Measurements from ENCODE around the gene NOP16.

The NOP16 gene

DNA sequence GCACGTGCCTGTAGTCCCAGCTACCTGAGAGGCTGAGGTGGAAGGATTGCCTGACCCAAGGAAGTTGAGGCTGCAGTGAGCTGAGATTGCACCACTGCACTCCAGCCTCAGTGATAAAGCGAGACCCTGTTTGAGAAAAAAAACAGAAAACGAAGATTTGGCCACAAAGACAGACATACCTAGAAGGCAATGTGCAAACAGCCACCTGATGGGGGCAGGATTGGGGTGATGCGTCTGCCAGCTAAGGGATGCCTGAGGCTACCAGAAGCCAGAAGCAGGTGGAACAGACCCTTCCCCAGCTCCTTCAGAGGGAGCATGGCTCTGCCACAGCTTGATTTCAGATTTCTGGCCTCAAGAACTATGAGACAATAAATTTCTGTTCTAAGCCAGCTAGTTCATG, 3.1 kb upstream of the NOP16 start:
- DNase-seq (ENCODE audit: low read depth), result no peak
- no peak overlapping the region for H3K4me3 ChIP-seq (ENCODE audit: low read depth, low read length)

- DNase-seq (ENCODE audit: low read depth), result no peak
- peak overlapping the region; percentile 83 for H3K4me3 ChIP-seq (ENCODE audit: low read depth, low read length)
Measured at GRCh38 chr5:176389135-176390123, 1.0 kb upstream of the NOP16 start.

- DNase-seq (ENCODE audit: low read depth), result no peak
- H3K4me3 ChIP-seq (ENCODE audit: low read depth, low read length), result peak overlapping the region; percentile 83
Measured at GRCh38 chr5:176388003-176388443, 375 bp downstream of the NOP16 start.

DNA sequence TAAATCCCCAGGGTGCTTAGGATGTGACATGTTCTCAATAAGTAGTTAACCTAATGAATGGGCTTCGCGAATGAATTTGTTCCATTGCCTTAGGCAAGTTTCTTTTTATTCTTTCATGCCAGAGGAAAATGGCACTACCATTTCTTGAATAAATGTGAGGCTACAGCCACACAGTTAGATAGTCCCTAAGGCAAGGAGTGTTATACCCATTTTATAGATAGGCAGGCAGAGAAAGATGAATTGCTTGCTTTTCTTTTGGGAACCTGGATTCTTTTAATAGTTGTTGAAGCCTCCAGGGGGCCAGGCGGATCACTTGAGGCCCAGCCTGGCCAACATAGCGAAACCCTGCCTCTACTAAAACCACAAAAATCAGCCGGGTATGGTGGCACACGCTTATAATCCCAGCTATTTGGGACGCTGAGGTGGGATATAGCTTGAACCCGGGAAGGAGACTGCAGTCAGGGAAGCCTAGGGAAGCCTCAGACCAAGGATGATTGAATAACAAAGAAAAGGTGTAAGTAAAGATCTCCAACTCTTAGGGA, 943 bp downstream of the NOP16 start:
- H3K4me3 ChIP-seq (ENCODE audit: low read depth, low read length), result peak overlapping the region; percentile 83
- DNase-seq (ENCODE audit: low read depth), result no peak

DNA sequence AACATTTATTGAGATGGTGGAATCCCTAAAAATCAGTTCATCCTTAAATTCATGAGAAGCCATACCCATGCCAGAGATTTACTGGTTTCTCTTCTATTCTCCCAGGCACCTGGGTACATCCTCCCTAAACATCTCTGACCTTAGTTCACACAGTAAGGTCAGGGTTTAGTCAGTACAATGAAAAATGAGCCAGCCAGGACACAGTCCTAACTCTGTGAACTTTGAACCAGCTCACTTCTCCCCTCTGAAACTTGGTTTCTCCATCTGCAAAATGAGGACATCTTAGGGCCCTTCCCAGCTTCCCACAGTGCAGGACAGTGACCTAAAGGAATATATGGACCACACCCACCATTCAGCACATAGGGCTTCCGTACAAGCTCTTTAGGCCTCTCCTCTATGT, 1.9 kb downstream of the NOP16 start:
- no peak for DNase-seq (ENCODE audit: low read depth)
- no peak overlapping the region for H3K4me3 ChIP-seq (ENCODE audit: low read depth, low read length)

DNA sequence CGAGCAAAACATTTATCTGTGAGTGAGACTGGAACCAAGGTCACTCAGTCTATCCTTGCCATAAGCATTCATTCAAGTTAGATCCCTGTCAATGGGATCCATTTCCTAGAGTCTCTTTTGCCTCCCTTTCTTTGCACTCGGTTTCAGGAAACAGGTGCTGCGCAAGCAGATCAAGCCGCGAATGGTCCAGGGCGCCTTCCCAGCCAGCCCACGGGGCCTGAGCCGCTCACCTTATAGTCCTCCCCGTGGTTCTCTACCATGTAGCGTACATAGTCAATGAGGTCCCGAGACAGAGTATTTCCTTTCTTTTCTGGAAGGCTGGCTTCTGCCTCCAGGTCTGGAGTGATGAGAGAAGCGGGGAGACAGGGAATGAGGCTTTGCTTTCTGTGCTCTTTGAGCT, 3.4 kb downstream of the NOP16 start:
- DNase-seq (ENCODE audit: low read depth), result no peak
- no peak overlapping the region for H3K4me3 ChIP-seq (ENCODE audit: low read depth, low read length)

DNA sequence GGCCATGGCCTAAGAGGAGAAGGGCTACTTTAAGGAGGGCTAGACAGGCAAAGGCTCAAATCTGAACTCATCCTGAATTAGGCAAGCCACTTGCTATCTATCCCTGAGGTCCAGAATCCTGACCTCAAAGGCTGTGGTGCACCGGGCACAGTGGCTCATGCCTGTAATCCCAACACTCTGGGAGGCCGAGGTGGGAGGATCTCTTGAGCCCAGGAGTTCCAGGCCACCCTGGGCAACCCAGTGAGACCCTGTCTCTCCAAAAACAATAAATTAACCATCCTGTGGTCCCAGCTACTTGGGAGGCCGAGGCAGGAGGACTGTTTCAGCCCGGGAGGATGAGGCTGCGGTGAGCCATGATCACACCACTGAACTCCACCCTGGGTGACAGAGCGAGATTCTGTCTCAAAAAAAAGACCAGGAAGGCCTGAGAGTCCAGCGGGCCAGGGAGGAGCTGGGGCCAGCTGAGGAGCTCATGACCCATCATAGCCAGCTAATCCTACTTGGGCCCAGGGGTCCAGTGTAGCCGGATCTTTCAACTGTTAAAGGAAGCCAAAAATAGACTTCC, 4.0 kb downstream of the NOP16 start:
- DNase-seq (ENCODE audit: low read depth), result no peak
- no peak overlapping the region for H3K4me3 ChIP-seq (ENCODE audit: low read depth, low read length)

- H3K4me3 ChIP-seq (ENCODE audit: low read depth, low read length), result no peak overlapping the region
- DNase-seq (ENCODE audit: low read depth), result no peak
Measured at GRCh38 chr5:176383961-176384360, 4.4 kb downstream of the NOP16 start.

GRCh38 chr5:176383248-176383905, 5.0 kb downstream of the NOP16 start:
- no peak for DNase-seq (ENCODE audit: low read depth)
- H3K4me3 ChIP-seq (ENCODE audit: low read depth, low read length), result no peak overlapping the region

GRCh38 chr5:176382721-176383120, 5.7 kb downstream of the NOP16 start:
- no peak overlapping the region for H3K4me3 ChIP-seq (ENCODE audit: low read depth, low read length)
- DNase-seq (ENCODE audit: low read depth), result no peak

- H3K4me3 ChIP-seq (ENCODE audit: low read depth, low read length), result no peak overlapping the region
- DNase-seq (ENCODE audit: low read depth), result no peak
Measured at GRCh38 chr5:176381979-176382378, 6.4 kb downstream of the NOP16 start.

GRCh38 chr5:176381423-176381822, 7.0 kb downstream of the NOP16 start:
- no peak for DNase-seq (ENCODE audit: low read depth)
- H3K4me3 ChIP-seq (ENCODE audit: low read depth, low read length), result no peak overlapping the region

- no peak for DNase-seq (ENCODE audit: low read depth)
- H3K4me3 ChIP-seq (ENCODE audit: low read depth, low read length), result no peak overlapping the region
Measured at GRCh38 chr5:176379881-176380280, 8.5 kb downstream of the NOP16 start.

DNA sequence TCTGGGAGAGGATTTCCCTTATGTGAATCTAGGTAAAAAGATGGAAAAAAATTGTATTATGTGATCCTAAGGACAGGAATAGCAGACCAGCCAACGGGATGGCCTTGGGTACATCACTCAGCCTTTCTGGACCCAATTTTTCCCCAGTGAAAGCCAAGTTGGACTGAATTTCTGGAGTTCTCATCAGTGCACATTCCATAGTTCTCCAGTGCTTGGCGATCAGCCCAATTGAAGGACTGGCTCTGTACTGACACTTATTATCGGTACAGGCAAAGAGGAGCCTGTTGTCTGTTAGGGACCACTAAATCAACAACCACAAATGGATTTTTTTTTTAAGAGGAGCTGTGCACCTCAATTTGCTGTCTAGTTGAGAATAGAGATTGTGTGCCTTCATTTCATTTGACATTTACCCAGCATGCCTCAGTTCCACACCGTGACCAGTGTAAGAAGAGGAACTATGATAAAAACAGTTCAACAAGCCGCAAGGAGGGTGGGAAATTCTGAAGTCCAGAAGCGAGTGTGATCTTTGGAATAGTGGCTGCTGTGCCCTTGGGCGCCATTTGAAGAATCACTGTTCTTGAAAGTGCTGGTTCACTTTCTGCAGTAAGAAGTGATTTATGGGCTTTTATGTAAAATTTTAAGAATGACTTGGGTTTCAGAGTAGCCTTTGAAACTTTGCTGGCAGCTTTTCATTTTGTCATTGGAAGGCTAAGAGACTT, 15.1 kb downstream of the NOP16 start:
- H3K4me3 ChIP-seq (ENCODE audit: low read depth, low read length), result no peak overlapping the region
- no peak for DNase-seq (ENCODE audit: low read depth)

- H3K4me3 ChIP-seq (ENCODE audit: low read depth, low read length), result no peak overlapping the region
- DNase-seq (ENCODE audit: low read depth), result no peak
Measured at GRCh38 chr5:176371621-176372539, 16.5 kb downstream of the NOP16 start.

- DNase-seq (ENCODE audit: low read depth), result no peak
Measured at GRCh38 chr5:176369934-176370711, 18.3 kb downstream of the NOP16 start.

GRCh38 chr5:176368726-176369125, 19.7 kb downstream of the NOP16 start:
- DNase-seq (ENCODE audit: low read depth), result no peak
- H3K4me3 ChIP-seq (ENCODE audit: low read depth, low read length), result no peak overlapping the region

More at GRCh38 chr5:176369934-176370711, 18.3 kb downstream of the NOP16 start:
- no peak overlapping the region for H3K4me3 ChIP-seq (ENCODE audit: low read depth, low read length)
